Measurements from ENCODE around the gene CASP8. TPM values are rescaled to one million over a fixed set of nuclear protein-coding genes. Genes with fewer than 3 reads are reported as not detected.

Gene CASP8
- total RNA-seq, 1 donor, result 23.2 TPM

GRCh38 chr2:201244829-201245228 is 15.5 kb upstream of the CASP8 start:
- no peak for TF ChIP-seq CTCF (IDR thresholded peaks at IDR 0.05; ENCODE audit: extremely low read depth, low read depth, low read length)
- no peaks in the 10 kb centered on the region for H3K9me3 ChIP-seq (ENCODE audit: low read depth, low read length)
- H3K4me1 ChIP-seq (ENCODE audit: insufficient read depth, low read length), result peaks cover 2% of the 10 kb centered on the region
- H3K36me3 ChIP-seq (ENCODE audit: insufficient read depth, low read length), result no peaks in the 10 kb centered on the region
- no peaks in the 10 kb centered on the region for H4K20me1 ChIP-seq (ENCODE audit: insufficient read depth, low read length)
- H3K27me3 ChIP-seq (ENCODE audit: insufficient read depth, low read length), result no peaks in the 10 kb centered on the region
- H3K27ac ChIP-seq (ENCODE audit: low read depth, low read length), result no peak overlapping the region
- no peak overlapping the region for H3K4me3 ChIP-seq (ENCODE audit: insufficient read depth, low read length)
- H3K4me2 ChIP-seq (ENCODE audit: insufficient read depth, low read length), result no peak overlapping the region
- no peak for DNase-seq (ENCODE audit: insufficient read length, low spot score, missing footprints)
- no peaks in the 10 kb centered on the region for H3K79me2 ChIP-seq (ENCODE audit: insufficient read depth, low read length)
- H2AFZ ChIP-seq (ENCODE audit: low read length), result no peak overlapping the region

- no peak overlapping the region for H3K27ac ChIP-seq (ENCODE audit: low read depth, low read length)
- H3K4me1 ChIP-seq (ENCODE audit: insufficient read depth, low read length), result no peaks in the 10 kb centered on the region
- TF ChIP-seq CTCF (IDR thresholded peaks at IDR 0.05; ENCODE audit: extremely low read depth, low read depth, low read length), result no peak
- no peaks in the 10 kb centered on the region for H4K20me1 ChIP-seq (ENCODE audit: insufficient read depth, low read length)
- H3K4me2 ChIP-seq (ENCODE audit: insufficient read depth, low read length), result no peak overlapping the region
- H3K9me3 ChIP-seq (ENCODE audit: low read depth, low read length), result no peaks in the 10 kb centered on the region
- H3K36me3 ChIP-seq (ENCODE audit: insufficient read depth, low read length), result no peaks in the 10 kb centered on the region
- H2AFZ ChIP-seq (ENCODE audit: low read length), result peak overlapping the region; percentile 46
- no peak overlapping the region for H3K4me3 ChIP-seq (ENCODE audit: insufficient read depth, low read length)
- no peak for DNase-seq (ENCODE audit: insufficient read length, low spot score, missing footprints)
- no peaks in the 10 kb centered on the region for H3K79me2 ChIP-seq (ENCODE audit: insufficient read depth, low read length)
- H3K27me3 ChIP-seq (ENCODE audit: insufficient read depth, low read length), result no peaks in the 10 kb centered on the region
These were observed 14.1 kb upstream of the CASP8 start for GRCh38 chr2:201246280-201246679.

GRCh38 chr2:201248288-201248844 is 12.0 kb upstream of the CASP8 start:
- Histone ChIP-seq H2AFZ (ENCODE audit: low read length) (no peak overlapping the region), H3K9me3 (ENCODE audit: low read depth, low read length) (no peaks in the 10 kb centered on the region), H3K27me3 (ENCODE audit: insufficient read depth, low read length) (no peaks in the 10 kb centered on the region), H3K4me1 (ENCODE audit: insufficient read depth, low read length) (no peaks in the 10 kb centered on the region), H3K4me3 (ENCODE audit: insufficient read depth, low read length) (no peak overlapping the region), H3K4me2 (ENCODE audit: insufficient read depth, low read length) (no peak overlapping the region), H3K36me3 (ENCODE audit: insufficient read depth, low read length) (no peaks in the 10 kb centered on the region), H3K79me2 (ENCODE audit: insufficient read depth, low read length) (no peaks in the 10 kb centered on the region), H3K27ac (ENCODE audit: low read depth, low read length) (no peak overlapping the region), H4K20me1 (ENCODE audit: insufficient read depth, low read length) (no peaks in the 10 kb centered on the region)
- DNase-seq (ENCODE audit: insufficient read length, low spot score, missing footprints), result no peak
- TF ChIP-seq CTCF (IDR thresholded peaks at IDR 0.05; ENCODE audit: extremely low read depth, low read depth, low read length), result no peak

GRCh38 chr2:201249889-201250288 is 10.4 kb upstream of the CASP8 start:
- no peaks in the 10 kb centered on the region for H3K27me3 ChIP-seq (ENCODE audit: insufficient read depth, low read length)
- no peak for DNase-seq (ENCODE audit: insufficient read length, low spot score, missing footprints)
- no peaks in the 10 kb centered on the region for H3K9me3 ChIP-seq (ENCODE audit: low read depth, low read length)
- no peaks in the 10 kb centered on the region for H3K79me2 ChIP-seq (ENCODE audit: insufficient read depth, low read length)
- H4K20me1 ChIP-seq (ENCODE audit: insufficient read depth, low read length), result no peaks in the 10 kb centered on the region
- no peak overlapping the region for H3K4me2 ChIP-seq (ENCODE audit: insufficient read depth, low read length)
- no peak overlapping the region for H3K4me3 ChIP-seq (ENCODE audit: insufficient read depth, low read length)
- H3K4me1 ChIP-seq (ENCODE audit: insufficient read depth, low read length), result no peaks in the 10 kb centered on the region
- no peaks in the 10 kb centered on the region for H3K36me3 ChIP-seq (ENCODE audit: insufficient read depth, low read length)
- H3K27ac ChIP-seq (ENCODE audit: low read depth, low read length), result no peak overlapping the region
- no peak for TF ChIP-seq CTCF (IDR thresholded peaks at IDR 0.05; ENCODE audit: extremely low read depth, low read depth, low read length)
- no peak overlapping the region for H2AFZ ChIP-seq (ENCODE audit: low read length)

Data from osteoblast (primary cell).